ENCODE data around the gene UBE2D3. TPM values are rescaled to one million over a fixed set of nuclear protein-coding genes. Genes with fewer than 3 reads are reported as not detected.

UBE2D3 gene
- total RNA-seq, 1 experiment from 2014 or later = 191 TPM

- H3K27me3 ChIP-seq (ENCODE audit: control insufficient read depth, insufficient read depth, low read length) = no peaks in the 10 kb centered on the region
- ChIA-PET CTCF (no interaction called here), POLR2A (no interaction called here)
- no peak overlapping the region for H3K4me3 ChIP-seq (ENCODE audit: low read depth in 2 of 2, low read length in 2 of 2)
- no peaks in the 10 kb centered on the region for H3K36me3 ChIP-seq (ENCODE audit: control insufficient read depth, insufficient read depth, low read length)
- ATAC-seq (no peak), DNase-seq (ENCODE audit: low read depth, low spot score) (no peak)
- no peak overlapping the region for H3K27ac ChIP-seq (ENCODE audit: low read length)
- intact Hi-C loops (cut with micrococcal nuclease; ENCODE audit: unreplicated experiment) = no loop called here
- no TSS peak for BruUV-seq (replicated peaks)
- in situ Hi-C loops (cut with HindIII; ENCODE audit: low pct_unique_long_range_greater_than_20kb, low sequenced_read_pairs) = no loop called here
- no peaks in the 10 kb centered on the region for H3K4me1 ChIP-seq (ENCODE audit: control insufficient read depth, insufficient read depth, low read length)
- no peaks in the 10 kb centered on the region for H3K9me3 ChIP-seq (ENCODE audit: control insufficient read depth, insufficient read depth, low read depth, low read length)
- no peak for TF ChIP-seq TCF7L2 (IDR thresholded peaks at IDR 0.05; ENCODE audit: low read depth, low read length)
- TF ChIP-seq, protein P1, sequence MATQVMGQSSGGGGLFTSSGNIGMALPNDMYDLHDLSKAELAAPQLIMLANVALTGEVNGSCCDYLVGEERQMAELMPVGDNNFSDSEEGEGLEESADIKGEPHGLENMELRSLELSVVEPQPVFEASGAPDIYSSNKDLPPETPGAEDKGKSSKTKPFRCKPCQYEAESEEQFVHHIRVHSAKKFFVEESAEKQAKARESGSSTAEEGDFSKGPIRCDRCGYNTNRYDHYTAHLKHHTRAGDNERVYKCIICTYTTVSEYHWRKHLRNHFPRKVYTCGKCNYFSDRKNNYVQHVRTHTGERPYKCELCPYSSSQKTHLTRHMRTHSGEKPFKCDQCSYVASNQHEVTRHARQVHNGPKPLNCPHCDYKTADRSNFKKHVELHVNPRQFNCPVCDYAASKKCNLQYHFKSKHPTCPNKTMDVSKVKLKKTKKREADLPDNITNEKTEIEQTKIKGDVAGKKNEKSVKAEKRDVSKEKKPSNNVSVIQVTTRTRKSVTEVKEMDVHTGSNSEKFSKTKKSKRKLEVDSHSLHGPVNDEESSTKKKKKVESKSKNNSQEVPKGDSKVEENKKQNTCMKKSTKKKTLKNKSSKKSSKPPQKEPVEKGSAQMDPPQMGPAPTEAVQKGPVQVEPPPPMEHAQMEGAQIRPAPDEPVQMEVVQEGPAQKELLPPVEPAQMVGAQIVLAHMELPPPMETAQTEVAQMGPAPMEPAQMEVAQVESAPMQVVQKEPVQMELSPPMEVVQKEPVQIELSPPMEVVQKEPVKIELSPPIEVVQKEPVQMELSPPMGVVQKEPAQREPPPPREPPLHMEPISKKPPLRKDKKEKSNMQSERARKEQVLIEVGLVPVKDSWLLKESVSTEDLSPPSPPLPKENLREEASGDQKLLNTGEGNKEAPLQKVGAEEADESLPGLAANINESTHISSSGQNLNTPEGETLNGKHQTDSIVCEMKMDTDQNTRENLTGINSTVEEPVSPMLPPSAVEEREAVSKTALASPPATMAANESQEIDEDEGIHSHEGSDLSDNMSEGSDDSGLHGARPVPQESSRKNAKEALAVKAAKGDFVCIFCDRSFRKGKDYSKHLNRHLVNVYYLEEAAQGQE (IDR thresholded peaks at IDR 0.05; ENCODE audit: insufficient read depth in 1 of 2, low read depth in 2 of 2, low read length in 1 of 2) = no peak
- TF ChIP-seq CTCF (IDR thresholded peaks at IDR 0.05) = no peak
- no peak for TF ChIP-seq POLR2AphosphoS5 (IDR thresholded peaks at IDR 0.05; ENCODE audit: low read depth, low read length)
Observed at GRCh38 chr4:102751941-102752340, 75.4 kb downstream of the UBE2D3 start.

Other genes starting within 250 kb of the UBE2D3 start
- gene MANBA, start 66.6 kb downstream of the UBE2D3 start, total RNA-seq (2021; ENCODE audit: unreplicated experiment) = 14.5 TPM
- 39.0 TPM for gene CISD2, start 41.4 kb upstream of the UBE2D3 start, total RNA-seq (2021; ENCODE audit: unreplicated experiment)
- 0.41 TPM for gene SLC9B1, start 192.2 kb upstream of the UBE2D3 start, total RNA-seq (2021; ENCODE audit: unreplicated experiment)
- gene SLC9B2, start 249.2 kb upstream of the UBE2D3 start, total RNA-seq (2021; ENCODE audit: unreplicated experiment) = 14.6 TPM